ENCODE measurements around the gene AMHR2.
"Not testable (repeated sequence)": the region's sequence is repeated elsewhere in the genome, so short reads cannot be mapped to it uniquely, and the experiment has no call there.

AMHR2 gene

GRCh38 chr12:53423597-53423996 is at the start of gene AMHR2:
AMHR2 (plus strand) TSS chr12:53423855; CDS start chr12:53423935, 80 bp downstream.
- DNase-seq (ENCODE audit: low read depth), result no peak
- TF ChIP-seq CTCF (conservative IDR thresholded peaks at IDR 0.05; ENCODE audit: low read depth, low read length), result no peak
- no peak within 1 kb of the TSS for H3K4me3 ChIP-seq (ENCODE audit: low read depth, low read length)

- H3K4me3 ChIP-seq (ENCODE audit: low read depth, low read length); DNase-seq (ENCODE audit: low read depth): not testable (repeated sequence)
These were observed 49.4 kb upstream of the AMHR2 start for GRCh38 chr12:53374277-53374676.

- TF ChIP-seq CTCF (conservative IDR thresholded peaks at IDR 0.05; ENCODE audit: low read depth, low read length), result no peak
- DNase-seq (ENCODE audit: low read depth), result no peak
- H3K4me3 ChIP-seq (ENCODE audit: low read depth, low read length), result no peak overlapping the region
These were observed 46.9 kb upstream of the AMHR2 start for GRCh38 chr12:53376747-53377146.

GRCh38 chr12:53378222-53378621 is 45.4 kb upstream of the AMHR2 start:
- TF ChIP-seq CTCF (conservative IDR thresholded peaks at IDR 0.05; ENCODE audit: low read depth, low read length), result no peak
- no peak overlapping the region for H3K4me3 ChIP-seq (ENCODE audit: low read depth, low read length)
- DNase-seq (ENCODE audit: low read depth), result no peak

GRCh38 chr12:53378724-53379388 is 44.8 kb upstream of the AMHR2 start:
- H3K4me3 ChIP-seq (ENCODE audit: low read depth, low read length), result peak overlapping the region; percentile 68

GRCh38 chr12:53379389-53380103 is 44.1 kb upstream of the AMHR2 start:
- peak; percentile 100 for DNase-seq (ENCODE audit: low read depth)
- peak overlapping the region; percentile 68 for H3K4me3 ChIP-seq (ENCODE audit: low read depth, low read length)
- TF ChIP-seq CTCF (conservative IDR thresholded peaks at IDR 0.05; ENCODE audit: low read depth, low read length), result no peak

More at GRCh38 chr12:53378724-53379388, 44.8 kb upstream of the AMHR2 start:
- no peak for TF ChIP-seq CTCF (conservative IDR thresholded peaks at IDR 0.05; ENCODE audit: low read depth, low read length)
- peak; percentile 13 for DNase-seq (ENCODE audit: low read depth)

GRCh38 chr12:53380104-53380793 is 43.4 kb upstream of the AMHR2 start, which contains the start of gene SP1:
SP1 (plus strand) TSS chr12:53380176; CDS start chr12:53380292, 116 bp downstream.
- peak within 1 kb of the TSS; percentile 68 for H3K4me3 ChIP-seq (ENCODE audit: low read depth, low read length)
- DNase-seq (ENCODE audit: low read depth), result peak; percentile 97
- no peak for TF ChIP-seq CTCF (conservative IDR thresholded peaks at IDR 0.05; ENCODE audit: low read depth, low read length)
